Measurements from ENCODE around the gene FKBP1A.
A peak's percentile ranks its signal among the peaks of the same experiment; 100 is the strongest.

Gene FKBP1A

GRCh38 chr20:1435337-1435699 lies 42.5 kb upstream of the FKBP1A start:
- Histone ChIP-seq H3K4me3 (ENCODE audit: insufficient read length, low read depth) (no peak overlapping the region), H3K27me3 (ENCODE audit: insufficient read depth, insufficient read length) (no peaks in the 10 kb centered on the region), H3K9ac (ENCODE audit: insufficient read length, low read depth) (no peak overlapping the region), H3K9me3 (ENCODE audit: insufficient read depth, low read length) (no peaks in the 10 kb centered on the region), H3K4me1 (ENCODE audit: insufficient read depth, insufficient read length) (no peaks in the 10 kb centered on the region), H3K36me3 (ENCODE audit: insufficient read depth, insufficient read length, low read length) (peaks cover 4% of the 10 kb centered on the region)
- no peak for TF ChIP-seq ZNF274 (IDR thresholded peaks at IDR 0.05; ENCODE audit: low read depth, low read length)
- no peak for DNase-seq (ENCODE audit: low read depth, low spot score)

DNA sequence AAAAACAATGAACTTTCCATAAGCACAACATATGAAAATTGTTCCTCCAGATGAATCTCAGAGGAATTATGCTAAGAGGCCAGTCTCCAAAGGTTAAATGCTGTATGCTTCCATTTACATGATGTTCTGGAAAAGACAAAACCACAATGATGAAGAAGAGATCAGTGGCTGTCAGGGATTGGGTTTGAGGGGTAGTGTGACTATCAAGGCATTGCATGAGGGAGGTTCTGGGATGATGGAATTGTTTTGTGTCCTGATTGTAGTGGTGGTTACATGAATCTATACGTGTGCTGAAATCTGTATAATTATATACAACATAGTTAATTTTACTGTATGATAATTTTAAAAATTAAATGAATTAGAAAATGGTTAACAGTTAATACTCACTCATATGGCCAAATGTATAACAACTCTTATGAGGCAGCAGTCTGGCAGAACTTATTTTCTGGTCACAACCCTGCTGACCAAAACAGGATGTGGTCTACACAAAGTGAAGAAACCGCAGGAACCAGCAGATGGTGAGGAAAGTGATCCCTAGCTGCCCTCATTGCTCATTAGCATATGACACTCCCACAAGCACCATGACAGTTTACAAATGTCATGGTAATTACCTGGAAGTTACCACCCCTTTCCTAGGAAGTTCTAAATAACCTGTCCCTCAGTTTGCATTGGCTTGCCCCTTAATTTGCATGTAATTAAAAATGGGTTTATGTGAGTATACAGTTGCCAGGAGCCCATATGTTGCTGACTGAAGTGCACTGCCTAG lies 41.9 kb upstream of the FKBP1A start:
- H3K4me1 ChIP-seq (ENCODE audit: insufficient read depth, insufficient read length) = no peaks in the 10 kb centered on the region
- H3K27me3 ChIP-seq (ENCODE audit: insufficient read depth, insufficient read length) = no peaks in the 10 kb centered on the region
- H3K36me3 ChIP-seq (ENCODE audit: insufficient read depth, insufficient read length, low read length) = peaks cover 4% of the 10 kb centered on the region
- TF ChIP-seq YY1 (IDR thresholded peaks at IDR 0.05; ENCODE audit: insufficient read depth, insufficient read length) = no peak
- TF ChIP-seq ZNF274 (IDR thresholded peaks at IDR 0.05; ENCODE audit: low read depth, low read length) = no peak
- no peak for TF ChIP-seq SUZ12 (IDR thresholded peaks at IDR 0.05; ENCODE audit: extremely low read depth, insufficient read depth, insufficient read length)
- no peak overlapping the region for H3K4me3 ChIP-seq (ENCODE audit: insufficient read length, low read depth)
- DNase-seq (ENCODE audit: low read depth, low spot score) = no peak
- no peak overlapping the region for H3K9ac ChIP-seq (ENCODE audit: insufficient read length, low read depth)
- H3K9me3 ChIP-seq (ENCODE audit: insufficient read depth, low read length) = no peaks in the 10 kb centered on the region

- TF ChIP-seq SUZ12 (IDR thresholded peaks at IDR 0.05; ENCODE audit: extremely low read depth, insufficient read depth, insufficient read length) (no peak), YY1 (IDR thresholded peaks at IDR 0.05; ENCODE audit: insufficient read depth, insufficient read length) (no peak), ZNF274 (IDR thresholded peaks at IDR 0.05; ENCODE audit: low read depth, low read length) (no peak)
- no peaks in the 10 kb centered on the region for H3K36me3 ChIP-seq (ENCODE audit: insufficient read depth, insufficient read length, low read length)
Measured at GRCh38 chr20:1431158-1431557, 38.3 kb upstream of the FKBP1A start.

GRCh38 chr20:1430004-1430451 lies 37.2 kb upstream of the FKBP1A start:
- Histone ChIP-seq H3K4me3 (ENCODE audit: insufficient read length, low read depth) (no peak overlapping the region), H3K4me1 (ENCODE audit: insufficient read depth, insufficient read length) (no peaks in the 10 kb centered on the region), H3K9me3 (ENCODE audit: insufficient read depth, low read length) (no peaks in the 10 kb centered on the region), H3K36me3 (ENCODE audit: insufficient read depth, insufficient read length, low read length) (no peaks in the 10 kb centered on the region), H3K9ac (ENCODE audit: insufficient read length, low read depth) (no peak overlapping the region), H3K27me3 (ENCODE audit: insufficient read depth, insufficient read length) (no peaks in the 10 kb centered on the region)
- TF ChIP-seq SUZ12 (IDR thresholded peaks at IDR 0.05; ENCODE audit: extremely low read depth, insufficient read depth, insufficient read length) (no peak), ZNF274 (IDR thresholded peaks at IDR 0.05; ENCODE audit: low read depth, low read length) (no peak), YY1 (IDR thresholded peaks at IDR 0.05; ENCODE audit: insufficient read depth, insufficient read length) (no peak)
- DNase-seq (ENCODE audit: low read depth, low spot score) = no peak

More at GRCh38 chr20:1431158-1431557, 38.3 kb upstream of the FKBP1A start:
- H3K4me1 ChIP-seq (ENCODE audit: insufficient read depth, insufficient read length) = no peaks in the 10 kb centered on the region
- no peak for DNase-seq (ENCODE audit: low read depth, low spot score)
- H3K4me3 ChIP-seq (ENCODE audit: insufficient read length, low read depth) = no peak overlapping the region
- no peaks in the 10 kb centered on the region for H3K27me3 ChIP-seq (ENCODE audit: insufficient read depth, insufficient read length)
- H3K9ac ChIP-seq (ENCODE audit: insufficient read length, low read depth) = no peak overlapping the region
- H3K9me3 ChIP-seq (ENCODE audit: insufficient read depth, low read length) = no peaks in the 10 kb centered on the region

DNA sequence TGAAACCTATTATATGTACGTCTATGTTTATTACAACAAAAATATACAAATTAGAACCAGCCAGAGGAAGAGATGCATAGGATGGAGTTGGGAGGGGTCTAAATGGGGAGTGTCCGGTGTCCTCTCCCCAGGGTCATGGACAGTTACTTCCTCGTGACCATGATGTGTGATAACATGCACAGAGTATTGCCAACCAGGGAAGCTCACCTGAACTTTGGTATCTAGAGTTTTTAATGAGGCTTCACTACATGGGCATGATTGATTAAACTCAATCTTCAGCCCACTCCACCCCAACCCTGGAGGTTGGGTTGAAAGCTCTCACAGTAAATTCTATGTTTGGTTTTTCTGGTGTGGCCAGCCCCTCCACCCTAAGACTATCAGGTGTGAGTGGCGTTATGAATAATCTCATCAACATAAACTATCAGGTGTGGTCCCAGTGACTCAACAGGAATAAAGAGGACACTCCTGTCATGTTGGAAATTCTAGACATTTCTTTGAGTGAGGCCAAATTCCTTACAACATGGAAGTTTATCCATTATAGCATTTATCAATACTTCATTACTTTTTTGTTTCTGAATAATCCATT lies 36.4 kb upstream of the FKBP1A start:
- no peaks in the 10 kb centered on the region for H3K4me1 ChIP-seq (ENCODE audit: insufficient read depth, insufficient read length)
- H3K9ac ChIP-seq (ENCODE audit: insufficient read length, low read depth) = no peak overlapping the region
- TF ChIP-seq YY1 (IDR thresholded peaks at IDR 0.05; ENCODE audit: insufficient read depth, insufficient read length) (no peak), ZNF274 (IDR thresholded peaks at IDR 0.05; ENCODE audit: low read depth, low read length) (no peak), SUZ12 (IDR thresholded peaks at IDR 0.05; ENCODE audit: extremely low read depth, insufficient read depth, insufficient read length) (no peak)
- DNase-seq (ENCODE audit: low read depth, low spot score) = no peak
- no peaks in the 10 kb centered on the region for H3K36me3 ChIP-seq (ENCODE audit: insufficient read depth, insufficient read length, low read length)
- no peaks in the 10 kb centered on the region for H3K27me3 ChIP-seq (ENCODE audit: insufficient read depth, insufficient read length)
- H3K9me3 ChIP-seq (ENCODE audit: insufficient read depth, low read length) = no peaks in the 10 kb centered on the region
- no peak overlapping the region for H3K4me3 ChIP-seq (ENCODE audit: insufficient read length, low read depth)

DNA sequence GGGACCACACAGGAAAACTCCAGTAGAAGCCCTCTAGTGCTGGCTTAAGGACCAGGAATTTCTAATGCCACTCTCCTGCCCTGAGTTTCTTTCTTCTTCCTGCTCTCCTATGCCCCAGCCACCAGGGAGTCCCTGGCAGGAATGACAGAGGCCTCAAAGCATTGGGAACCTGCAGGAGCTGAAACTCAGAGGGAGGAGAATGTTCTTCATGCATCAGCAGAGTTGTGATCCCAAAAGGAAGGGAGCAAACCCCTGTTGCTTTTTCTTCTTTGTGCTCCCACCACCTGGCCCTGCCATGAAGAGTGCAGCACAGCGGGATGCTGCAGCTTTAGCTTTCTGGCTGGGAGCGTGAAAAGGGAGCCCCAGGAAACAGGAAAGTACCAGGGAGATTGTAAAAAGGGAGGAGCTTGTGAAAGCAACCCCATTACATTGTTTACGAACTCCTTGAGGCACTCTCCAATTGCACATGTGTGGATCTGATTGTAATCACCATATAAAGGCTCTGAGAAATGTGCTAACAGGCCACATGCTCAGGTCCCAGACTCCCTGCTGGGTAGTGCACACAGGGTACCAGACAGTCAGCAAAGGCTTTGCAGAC lies 34.7 kb upstream of the FKBP1A start:
- H3K36me3 ChIP-seq (ENCODE audit: insufficient read depth, insufficient read length, low read length) = no peaks in the 10 kb centered on the region
- no peak overlapping the region for H3K4me3 ChIP-seq (ENCODE audit: insufficient read length, low read depth)
- H3K27me3 ChIP-seq (ENCODE audit: insufficient read depth, insufficient read length) = no peaks in the 10 kb centered on the region
- peaks cover 3% of the 10 kb centered on the region for H3K4me1 ChIP-seq (ENCODE audit: insufficient read depth, insufficient read length)
- H3K9ac ChIP-seq (ENCODE audit: insufficient read length, low read depth) = no peak overlapping the region
- H3K9me3 ChIP-seq (ENCODE audit: insufficient read depth, low read length) = no peaks in the 10 kb centered on the region
- no peak for TF ChIP-seq ZNF274 (IDR thresholded peaks at IDR 0.05; ENCODE audit: low read depth, low read length)
- DNase-seq (ENCODE audit: low read depth, low spot score) = peak; percentile 44

DNA sequence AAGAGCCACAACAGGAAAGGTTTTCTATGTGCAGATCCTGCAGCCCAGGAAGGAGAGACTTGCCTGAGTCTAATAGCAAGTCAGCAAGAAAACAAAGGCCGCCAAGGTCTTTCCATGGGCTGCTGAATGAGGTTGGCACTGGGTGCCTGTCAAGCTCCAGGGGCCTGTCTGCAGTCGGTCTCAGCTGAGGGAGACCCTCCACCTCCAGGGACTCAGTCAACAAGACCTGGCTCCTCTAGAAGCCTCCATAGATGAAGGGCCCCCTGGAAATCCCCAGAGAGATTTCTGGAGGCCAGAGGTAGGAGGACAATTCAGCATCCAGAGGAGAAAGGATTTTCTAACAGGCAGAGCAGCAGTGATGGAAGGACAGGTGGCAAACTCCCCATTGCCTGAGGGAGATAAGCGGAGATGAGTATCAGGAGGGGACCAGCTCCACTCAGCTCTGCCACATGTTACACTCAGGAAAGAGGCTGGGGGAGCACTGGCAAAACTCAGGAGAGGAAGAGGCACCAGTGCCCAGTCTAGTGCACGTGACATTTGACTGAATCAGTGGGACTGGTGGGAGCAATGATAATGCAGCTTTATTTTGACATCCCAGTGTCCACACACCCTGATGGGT lies 33.5 kb upstream of the FKBP1A start:
- no peak overlapping the region for H3K4me3 ChIP-seq (ENCODE audit: insufficient read length, low read depth)
- no peak overlapping the region for H3K9ac ChIP-seq (ENCODE audit: insufficient read length, low read depth)
- DNase-seq (ENCODE audit: low read depth, low spot score) = no peak
- H3K4me1 ChIP-seq (ENCODE audit: insufficient read depth, insufficient read length) = peaks cover 3% of the 10 kb centered on the region
- no peaks in the 10 kb centered on the region for H3K27me3 ChIP-seq (ENCODE audit: insufficient read depth, insufficient read length)
- peaks cover 1% of the 10 kb centered on the region; the same call in 1 of the 2 replicates for H3K9me3 ChIP-seq (ENCODE audit: insufficient read depth, low read length)
- H3K36me3 ChIP-seq (ENCODE audit: insufficient read depth, insufficient read length, low read length) = no peaks in the 10 kb centered on the region
- TF ChIP-seq ZNF274 (IDR thresholded peaks at IDR 0.05; ENCODE audit: low read depth, low read length) (no peak), YY1 (IDR thresholded peaks at IDR 0.05; ENCODE audit: insufficient read depth, insufficient read length) (no peak)
